ENCODE data around the gene SLC2A9. TPM values are rescaled to one million over a fixed set of nuclear protein-coding genes. Genes with fewer than 3 reads are reported as not detected.

Gene SLC2A9
- total RNA-seq, 1 experiment from 2014 or later, result 33.3 TPM

DNA sequence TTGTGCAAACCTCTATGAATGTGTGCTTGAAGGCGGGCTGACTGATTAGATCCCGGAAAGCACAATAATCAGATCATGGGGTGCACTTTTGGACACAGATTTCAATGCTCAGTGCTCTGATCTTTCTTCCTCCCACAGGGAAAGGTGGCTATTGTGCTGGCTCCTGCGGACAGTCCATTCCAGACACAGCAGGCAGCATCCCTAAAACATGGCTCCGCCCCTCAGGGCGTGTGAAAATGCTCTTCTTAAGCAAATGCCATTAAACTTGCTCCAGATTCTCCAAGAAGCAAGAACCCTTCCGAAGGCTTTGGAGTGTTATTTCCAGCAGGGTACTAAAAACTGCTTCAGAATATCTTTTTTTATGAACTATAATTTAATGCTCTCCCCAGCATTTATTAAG, 100.0 kb downstream of the SLC2A9 start:
- POLR2A ChIA-PET, result no interaction called here
- TF ChIP-seq, protein P1, sequence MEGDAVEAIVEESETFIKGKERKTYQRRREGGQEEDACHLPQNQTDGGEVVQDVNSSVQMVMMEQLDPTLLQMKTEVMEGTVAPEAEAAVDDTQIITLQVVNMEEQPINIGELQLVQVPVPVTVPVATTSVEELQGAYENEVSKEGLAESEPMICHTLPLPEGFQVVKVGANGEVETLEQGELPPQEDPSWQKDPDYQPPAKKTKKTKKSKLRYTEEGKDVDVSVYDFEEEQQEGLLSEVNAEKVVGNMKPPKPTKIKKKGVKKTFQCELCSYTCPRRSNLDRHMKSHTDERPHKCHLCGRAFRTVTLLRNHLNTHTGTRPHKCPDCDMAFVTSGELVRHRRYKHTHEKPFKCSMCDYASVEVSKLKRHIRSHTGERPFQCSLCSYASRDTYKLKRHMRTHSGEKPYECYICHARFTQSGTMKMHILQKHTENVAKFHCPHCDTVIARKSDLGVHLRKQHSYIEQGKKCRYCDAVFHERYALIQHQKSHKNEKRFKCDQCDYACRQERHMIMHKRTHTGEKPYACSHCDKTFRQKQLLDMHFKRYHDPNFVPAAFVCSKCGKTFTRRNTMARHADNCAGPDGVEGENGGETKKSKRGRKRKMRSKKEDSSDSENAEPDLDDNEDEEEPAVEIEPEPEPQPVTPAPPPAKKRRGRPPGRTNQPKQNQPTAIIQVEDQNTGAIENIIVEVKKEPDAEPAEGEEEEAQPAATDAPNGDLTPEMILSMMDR (IDR thresholded peaks at IDR 0.05; ENCODE audit: unreplicated experiment), result no peak

DNA sequence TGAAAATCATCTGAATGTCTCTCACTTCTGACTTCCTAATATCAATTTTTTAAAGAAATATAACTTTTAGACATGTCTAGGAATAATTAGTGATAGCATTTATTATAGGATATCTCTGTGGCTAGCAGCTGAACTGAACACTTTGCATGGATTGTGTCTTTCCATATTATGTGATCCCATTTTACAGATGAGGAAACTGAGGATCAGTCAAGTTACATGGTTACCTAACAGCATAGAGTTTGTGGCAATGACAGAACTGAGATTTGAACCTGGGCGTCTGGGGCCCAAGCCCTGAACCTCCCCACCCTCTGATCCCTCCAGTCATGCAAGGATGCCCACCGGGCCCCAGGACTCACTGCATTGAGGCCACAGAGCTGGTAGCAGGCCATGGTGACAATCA, 101.3 kb downstream of the SLC2A9 start:
- H3K27ac Mint-ChIP-seq (ENCODE audit: low read depth, unreplicated experiment), result no peak overlapping the region
- H3K9me3 Mint-ChIP-seq (ENCODE audit: unreplicated experiment), result no peaks in the 10 kb centered on the region
- ChIA-PET POLR2A (no interaction called here), CTCF (interaction anchor here (0.5 kb wide), 1 partner anchor 9 kb away, joined by 3 read pairs; no protein-coding TSS in a partner anchor)
- DNase-seq (ENCODE audit: unreplicated experiment), result no peak
- TF ChIP-seq, protein P1 (IDR thresholded peaks at IDR 0.05; ENCODE audit: unreplicated experiment), result no peak
- no TSS peak for BruUV-seq (replicated peaks)
- peaks cover 23% of the 10 kb centered on the region for H3K36me3 Mint-ChIP-seq (ENCODE audit: insufficient read depth, unreplicated experiment)
- intact Hi-C loops (cut with micrococcal nuclease), result no loop called here
- no peaks in the 10 kb centered on the region for H3K27me3 Mint-ChIP-seq (ENCODE audit: insufficient read depth, unreplicated experiment)
- no peak overlapping the region for H3K4me3 Mint-ChIP-seq (ENCODE audit: unreplicated experiment)
- peaks cover 8% of the 10 kb centered on the region for H3K4me1 Mint-ChIP-seq (ENCODE audit: insufficient read depth, unreplicated experiment)

More for the DNA sequence above, 100.0 kb downstream of the SLC2A9 start:
- no peak for DNase-seq (ENCODE audit: unreplicated experiment)
- Mint-ChIP-seq H3K27me3 (ENCODE audit: insufficient read depth, unreplicated experiment) (no peaks in the 10 kb centered on the region), H3K27ac (ENCODE audit: low read depth, unreplicated experiment) (no peak overlapping the region), H3K4me3 (ENCODE audit: unreplicated experiment) (no peak overlapping the region), H3K4me1 (ENCODE audit: insufficient read depth, unreplicated experiment) (peaks cover 16% of the 10 kb centered on the region), H3K36me3 (ENCODE audit: insufficient read depth, unreplicated experiment) (peaks cover 29% of the 10 kb centered on the region), H3K9me3 (ENCODE audit: unreplicated experiment) (no peaks in the 10 kb centered on the region)
- no TSS peak for BruUV-seq (replicated peaks)
- intact Hi-C loops (cut with micrococcal nuclease), result no loop called here
- CTCF ChIA-PET, result interaction anchor here (0.5 to 1.2 kb wide), 2 partner anchors 9 to 94 kb away, joined by 3 read pairs; no protein-coding TSS in a partner anchor

DNA sequence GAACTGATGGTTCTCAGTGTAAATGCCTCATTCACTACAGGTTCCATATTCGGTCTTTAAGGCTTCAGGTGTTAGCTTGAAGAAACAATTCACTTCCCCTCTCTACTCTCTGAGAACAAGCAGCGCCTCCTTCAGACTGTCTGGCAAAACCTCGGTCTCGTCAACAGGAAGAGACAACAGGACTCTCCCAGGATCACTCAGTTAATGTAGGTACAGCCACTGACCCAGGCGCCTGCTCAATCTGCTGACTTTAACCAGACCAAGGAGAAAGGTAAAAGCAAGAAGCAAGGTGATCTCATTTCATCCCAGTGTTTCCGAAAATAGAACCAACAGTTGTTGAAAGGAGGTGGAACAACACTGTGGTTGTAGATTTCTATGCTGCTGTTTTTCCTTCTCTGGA, 102.2 kb downstream of the SLC2A9 start:
- POLR2A ChIA-PET, result no interaction called here
- CTCF ChIA-PET, result interaction anchor here (0.6 kb wide), 2 partner anchors 97 to 1312 kb away, joined by 3 to 4 read pairs; no protein-coding TSS in a partner anchor
- TF ChIP-seq, protein P1 (IDR thresholded peaks at IDR 0.05; ENCODE audit: unreplicated experiment), result no peak
- Mint-ChIP-seq H3K4me3 (ENCODE audit: unreplicated experiment) (no peak overlapping the region), H3K27ac (ENCODE audit: low read depth, unreplicated experiment) (no peak overlapping the region), H3K27me3 (ENCODE audit: insufficient read depth, unreplicated experiment) (no peaks in the 10 kb centered on the region), H3K9me3 (ENCODE audit: unreplicated experiment) (no peaks in the 10 kb centered on the region), H3K4me1 (ENCODE audit: insufficient read depth, unreplicated experiment) (no peaks in the 10 kb centered on the region), H3K36me3 (ENCODE audit: insufficient read depth, unreplicated experiment) (peaks cover 17% of the 10 kb centered on the region)
- BruUV-seq (replicated peaks), result no TSS peak
- intact Hi-C loops (cut with micrococcal nuclease), result no loop called here
- no peak for DNase-seq (ENCODE audit: unreplicated experiment)

DNA sequence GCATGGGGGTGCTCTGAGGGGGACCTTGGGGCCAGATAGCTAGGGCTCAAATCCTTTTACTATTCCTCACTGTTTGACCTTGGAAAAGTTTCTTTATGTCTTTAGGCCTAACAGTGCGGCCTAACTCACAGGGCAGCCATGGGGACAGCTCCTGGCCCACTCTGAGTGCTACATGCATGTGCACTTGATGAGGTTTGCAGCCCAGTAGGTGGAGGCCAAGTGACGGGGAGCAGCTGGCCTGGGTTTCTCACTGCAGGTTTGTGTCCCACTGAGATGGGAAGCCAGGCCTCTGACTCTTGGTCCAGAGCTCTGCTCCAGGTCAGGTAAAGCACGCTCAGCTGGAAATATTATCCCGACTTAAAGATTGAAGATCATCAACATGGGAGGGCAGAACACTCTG, 102.8 kb downstream of the SLC2A9 start:
- TF ChIP-seq, protein P1 (IDR thresholded peaks at IDR 0.05; ENCODE audit: unreplicated experiment), result no peak
- no peak overlapping the region for H3K27ac Mint-ChIP-seq (ENCODE audit: low read depth, unreplicated experiment)
- H3K27me3 Mint-ChIP-seq (ENCODE audit: insufficient read depth, unreplicated experiment), result no peaks in the 10 kb centered on the region
- CTCF ChIA-PET, result interaction anchor here (0.5 to 0.8 kb wide), 3 partner anchors 10 to 97 kb away, joined by 3 read pairs; no protein-coding TSS in a partner anchor
- intact Hi-C loops (cut with micrococcal nuclease), result no loop called here
- no TSS peak for BruUV-seq (replicated peaks)
- H3K36me3 Mint-ChIP-seq (ENCODE audit: insufficient read depth, unreplicated experiment), result peaks cover 17% of the 10 kb centered on the region
- POLR2A ChIA-PET, result no interaction called here
- no peaks in the 10 kb centered on the region for H3K9me3 Mint-ChIP-seq (ENCODE audit: unreplicated experiment)
- H3K4me1 Mint-ChIP-seq (ENCODE audit: insufficient read depth, unreplicated experiment), result no peaks in the 10 kb centered on the region
- H3K4me3 Mint-ChIP-seq (ENCODE audit: unreplicated experiment), result no peak overlapping the region
- DNase-seq (ENCODE audit: unreplicated experiment), result no peak

All from MCF 10A (cell line).